Measurements from ENCODE around the gene MEGF10. TPM values are rescaled to one million over a fixed set of nuclear protein-coding genes. Genes with fewer than 3 reads are reported as not detected.

MEGF10 gene

Small RNA genes lying within 50 kb of the gene (small RNA-seq; reads per million reads assigned to genes)
- gene AC010424.1: not detected
